Measurements from ENCODE around the gene INTS13. TPM values are rescaled to one million over a fixed set of nuclear protein-coding genes. Genes with fewer than 3 reads are reported as not detected.

The INTS13 gene
- total and polyA plus RNA-seq, 4 donors = 6.6 to 19.7 (median 10.2) TPM

DNA sequence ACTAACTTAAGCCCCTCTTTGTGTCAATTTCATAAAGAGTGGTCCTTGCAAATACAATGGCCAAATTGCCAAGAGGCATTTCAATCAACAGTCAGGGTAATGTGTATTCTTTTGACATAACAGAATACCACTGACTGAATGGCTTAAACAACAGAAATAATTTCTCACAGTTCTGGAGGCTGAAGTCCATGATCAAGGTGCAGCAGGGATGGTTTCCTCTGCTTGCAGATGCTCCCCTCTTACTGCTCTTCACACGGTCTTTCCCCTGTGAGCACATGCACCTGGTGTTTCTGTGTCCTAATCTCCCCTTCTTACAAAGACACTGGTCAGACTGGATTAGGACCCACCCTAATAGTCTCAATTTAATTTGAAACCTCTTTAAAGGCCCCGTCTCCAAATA, 32.4 kb upstream of the INTS13 start (continued):
- TF ChIP-seq, protein P1, sequence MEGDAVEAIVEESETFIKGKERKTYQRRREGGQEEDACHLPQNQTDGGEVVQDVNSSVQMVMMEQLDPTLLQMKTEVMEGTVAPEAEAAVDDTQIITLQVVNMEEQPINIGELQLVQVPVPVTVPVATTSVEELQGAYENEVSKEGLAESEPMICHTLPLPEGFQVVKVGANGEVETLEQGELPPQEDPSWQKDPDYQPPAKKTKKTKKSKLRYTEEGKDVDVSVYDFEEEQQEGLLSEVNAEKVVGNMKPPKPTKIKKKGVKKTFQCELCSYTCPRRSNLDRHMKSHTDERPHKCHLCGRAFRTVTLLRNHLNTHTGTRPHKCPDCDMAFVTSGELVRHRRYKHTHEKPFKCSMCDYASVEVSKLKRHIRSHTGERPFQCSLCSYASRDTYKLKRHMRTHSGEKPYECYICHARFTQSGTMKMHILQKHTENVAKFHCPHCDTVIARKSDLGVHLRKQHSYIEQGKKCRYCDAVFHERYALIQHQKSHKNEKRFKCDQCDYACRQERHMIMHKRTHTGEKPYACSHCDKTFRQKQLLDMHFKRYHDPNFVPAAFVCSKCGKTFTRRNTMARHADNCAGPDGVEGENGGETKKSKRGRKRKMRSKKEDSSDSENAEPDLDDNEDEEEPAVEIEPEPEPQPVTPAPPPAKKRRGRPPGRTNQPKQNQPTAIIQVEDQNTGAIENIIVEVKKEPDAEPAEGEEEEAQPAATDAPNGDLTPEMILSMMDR (IDR thresholded peaks at IDR 0.05; ENCODE audit: low read depth, low read length, missing input control) = no peak
- no peak for TF ChIP-seq YY1 (IDR thresholded peaks at IDR 0.05)
- TF ChIP-seq GABPA (IDR thresholded peaks at IDR 0.05 in 1 of 2, conservative IDR thresholded peaks at IDR 0.05 in 1 of 2) = no peak
- TF ChIP-seq RXRA (IDR thresholded peaks at IDR 0.05) = no peak
- TF ChIP-seq MAX (IDR thresholded peaks at IDR 0.05) = no peak
- no peak for TF ChIP-seq FOXA1 (IDR thresholded peaks at IDR 0.05)
- TF ChIP-seq NR2F2 (IDR thresholded peaks at IDR 0.05) = no peak
- TF ChIP-seq HNF4G (IDR thresholded peaks at IDR 0.05) = no peak
- no peak for TF ChIP-seq JUND (IDR thresholded peaks at IDR 0.05)

DNA sequence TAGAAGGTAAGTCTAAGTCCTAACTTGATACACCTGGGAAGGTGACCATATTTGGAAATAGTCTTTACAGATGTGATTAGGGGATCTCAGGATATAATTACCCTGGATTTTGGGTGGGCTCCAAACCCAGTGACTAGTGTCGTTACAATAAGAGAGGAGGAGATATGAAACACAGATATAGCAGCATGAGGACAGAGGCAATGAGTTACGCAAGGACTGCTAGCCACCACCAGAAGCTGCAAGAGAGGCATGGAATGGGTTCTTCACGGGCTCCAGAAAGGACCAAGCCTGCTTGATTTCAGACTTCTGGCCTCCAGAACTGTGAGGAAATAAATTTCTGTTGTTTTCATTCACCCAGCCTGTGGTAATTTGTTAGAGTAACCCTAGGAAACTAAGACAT, 29.1 kb upstream of the INTS13 start:
- Histone ChIP-seq H3K27me3 (ENCODE audit: control insufficient read depth in 4 of 4, insufficient read depth in 4 of 4, low read length in 3 of 4) (no peaks in the 10 kb centered on the region), H3K36me3 (ENCODE audit: control insufficient read depth in 4 of 4, insufficient read depth in 3 of 4, low read depth in 1 of 4, low read length in 3 of 4) (peaks cover 0 to 20% (median 13%) of the 10 kb centered on the region in 4 donors), H3K4me3 (ENCODE audit: low read depth in 1 of 3, low read length in 3 of 3) (no peak overlapping the region), H3K9me3 (ENCODE audit: control insufficient read depth in 4 of 4, low read length in 3 of 4) (no peaks in the 10 kb centered on the region), H3K9ac (ENCODE audit: low read depth in 1 of 2, low read length in 2 of 2) (no peak overlapping the region), H3K4me1 (ENCODE audit: control insufficient read depth in 4 of 4, insufficient read depth in 4 of 4, low read length in 3 of 4) (no peaks in the 10 kb centered on the region), H3K27ac (ENCODE audit: low read depth in 1 of 2, low read length in 2 of 2) (no peak overlapping the region)
- TF ChIP-seq, protein P2, sequence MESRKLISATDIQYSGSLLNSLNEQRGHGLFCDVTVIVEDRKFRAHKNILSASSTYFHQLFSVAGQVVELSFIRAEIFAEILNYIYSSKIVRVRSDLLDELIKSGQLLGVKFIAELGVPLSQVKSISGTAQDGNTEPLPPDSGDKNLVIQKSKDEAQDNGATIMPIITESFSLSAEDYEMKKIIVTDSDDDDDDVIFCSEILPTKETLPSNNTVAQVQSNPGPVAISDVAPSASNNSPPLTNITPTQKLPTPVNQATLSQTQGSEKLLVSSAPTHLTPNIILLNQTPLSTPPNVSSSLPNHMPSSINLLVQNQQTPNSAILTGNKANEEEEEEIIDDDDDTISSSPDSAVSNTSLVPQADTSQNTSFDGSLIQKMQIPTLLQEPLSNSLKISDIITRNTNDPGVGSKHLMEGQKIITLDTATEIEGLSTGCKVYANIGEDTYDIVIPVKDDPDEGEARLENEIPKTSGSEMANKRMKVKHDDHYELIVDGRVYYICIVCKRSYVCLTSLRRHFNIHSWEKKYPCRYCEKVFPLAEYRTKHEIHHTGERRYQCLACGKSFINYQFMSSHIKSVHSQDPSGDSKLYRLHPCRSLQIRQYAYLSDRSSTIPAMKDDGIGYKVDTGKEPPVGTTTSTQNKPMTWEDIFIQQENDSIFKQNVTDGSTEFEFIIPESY (IDR thresholded peaks at IDR 0.05) = no peak
- no peak for TF ChIP-seq EGR1 (IDR thresholded peaks at IDR 0.05; ENCODE audit: low read depth in 2 of 2)
- TF ChIP-seq FOXA2 (IDR thresholded peaks at IDR 0.05) = no peak
- TF ChIP-seq YY1 (IDR thresholded peaks at IDR 0.05) = no peak
- TF ChIP-seq, protein P1 (IDR thresholded peaks at IDR 0.05; ENCODE audit: low read depth, low read length, missing input control) = no peak
- no peak for TF ChIP-seq FOXA1 (IDR thresholded peaks at IDR 0.05)
- 96% methylated on average over 3 of the region's 3 CpGs for WGBS
- DNase-seq (ENCODE audit: low spot score) = no peak

DNA sequence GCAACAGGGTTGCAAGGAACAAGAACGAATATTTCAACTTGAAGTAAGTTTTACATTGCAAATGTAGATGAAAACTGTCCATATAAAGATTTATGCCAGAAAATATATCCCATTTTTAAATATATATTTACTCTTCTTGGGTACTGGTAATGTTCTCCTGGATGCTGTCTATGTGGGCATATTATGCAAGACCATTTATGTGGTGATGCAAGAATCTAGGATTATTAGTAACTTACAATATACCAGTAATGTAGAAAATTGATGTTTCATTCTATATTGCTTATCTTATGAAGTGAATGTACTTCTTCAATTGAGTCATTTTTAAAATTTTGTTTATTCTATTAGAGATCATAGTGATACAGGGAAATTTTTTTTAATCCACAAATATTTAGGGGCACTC, 25.6 kb upstream of the INTS13 start:
- no peak for TF ChIP-seq FOXA2 (IDR thresholded peaks at IDR 0.05)
- TF ChIP-seq RAD21 (IDR thresholded peaks at IDR 0.05) = no peak
- no peak for TF ChIP-seq TAF1 (conservative IDR thresholded peaks at IDR 0.05)
- TF ChIP-seq GABPA (IDR thresholded peaks at IDR 0.05 in 1 of 2, conservative IDR thresholded peaks at IDR 0.05 in 1 of 2) = no peak
- no peak for TF ChIP-seq ATF3 (IDR thresholded peaks at IDR 0.05)
- no peak for TF ChIP-seq YY1 (IDR thresholded peaks at IDR 0.05)
- TF ChIP-seq FOXA1 (IDR thresholded peaks at IDR 0.05) = no peak
- Histone ChIP-seq H3K9me3 (ENCODE audit: control insufficient read depth in 4 of 4, low read length in 3 of 4) (no peaks in the 10 kb centered on the region), H3K27ac (ENCODE audit: low read depth in 1 of 2, low read length in 2 of 2) (no peak overlapping the region), H3K36me3 (ENCODE audit: control insufficient read depth in 4 of 4, insufficient read depth in 3 of 4, low read depth in 1 of 4, low read length in 3 of 4) (peaks cover 0 to 19% (median 13%) of the 10 kb centered on the region in 4 donors), H3K9ac (ENCODE audit: low read depth in 1 of 2, low read length in 2 of 2) (no peak overlapping the region), H3K4me3 (ENCODE audit: low read depth in 1 of 3, low read length in 3 of 3) (no peak overlapping the region), H3K4me1 (ENCODE audit: control insufficient read depth in 4 of 4, insufficient read depth in 4 of 4, low read length in 3 of 4) (no peaks in the 10 kb centered on the region), H3K27me3 (ENCODE audit: control insufficient read depth in 4 of 4, insufficient read depth in 4 of 4, low read length in 3 of 4) (no peaks in the 10 kb centered on the region)
- no peak for DNase-seq (ENCODE audit: low spot score)
- 96% methylated on average over 1 of the region's 1 CpG for WGBS

Data from liver (tissue), 9 donors.